SK-N-SH treated with all-trans-retinoic acid at 6 μM for 48 hours (cell line): ENCODE data around the gene SCN7A.

Source experiments
- CREB5 ChIP-seq: fragments of 250-450 bp; sonication (Bioruptor Pico); IDR thresholded peaks from 2 replicates; pipeline ENCODE4 v1.5.1; 2020; ENCODE audit warnings: low read depth, mild to moderate bottlenecking, moderate library complexity
- ISL1 ChIP-seq: fragments of 250-450 bp; sonication (Bioruptor Pico); IDR thresholded peaks from 2 replicates; pipeline ENCODE4 v2.1.2; 2022; ENCODE audit warnings: mild to moderate bottlenecking, moderate library complexity
- PATZ1 ChIP-seq: fragments of 250-450 bp; sonication (Bioruptor Pico); IDR thresholded peaks from 2 replicates; pipeline ENCODE4 v1.8.0; 2020; ENCODE audit warnings: mild to moderate bottlenecking, moderate library complexity, borderline replicate concordance
- PPARA ChIP-seq: fragments of 250-450 bp; sonication (Bioruptor Pico); IDR thresholded peaks from 2 replicates; pipeline ENCODE4 v1.5.0; 2020; ENCODE audit warnings: mild to moderate bottlenecking, borderline replicate concordance
- RARB ChIP-seq: fragments of 250-450 bp; sonication (Bioruptor Pico); IDR thresholded peaks from 2 replicates; pipeline ENCODE4 v1.8.0; 2021; ENCODE audit warnings: mild to moderate bottlenecking, moderate library complexity
- SNAI2 ChIP-seq: fragments of 250-450 bp; sonication (Bioruptor Pico); IDR thresholded peaks from 2 replicates; pipeline ENCODE4 v1.5.0; 2020; ENCODE audit warnings: mild to moderate bottlenecking, moderate library complexity
- TOX ChIP-seq: fragments of 250-450 bp; sonication (Bioruptor Pico); IDR thresholded peaks from 2 replicates; pipeline ENCODE4 v1.8.0; 2021; ENCODE audit warnings: mild to moderate bottlenecking, moderate library complexity, borderline replicate concordance

- TF ChIP-seq PATZ1 (CRISPR knock-in tag) = no peak
- TF ChIP-seq CREB5 = no peak
- TF ChIP-seq RARB = no peak
- no peak for TF ChIP-seq PPARA
- TF ChIP-seq ISL1 = no peak
- TF ChIP-seq TOX (CRISPR knock-in tag) = no peak
- no peak for TF ChIP-seq SNAI2 (CRISPR knock-in tag)
Measured at GRCh38 chr2:166394245-166394644, 99.8 kb downstream of the SCN7A start.
